Sigmoid colon (tissue), 7 donors: ENCODE data around the gene PTPN13. TPM values are rescaled to one million over a fixed set of nuclear protein-coding genes. Genes with fewer than 3 reads are reported as not detected.
"Not testable (repeated sequence)": the region's sequence is repeated elsewhere in the genome, so short reads cannot be mapped to it uniquely, and the experiment has no call there.

Experiments used
- DNase-seq: peaks from one replicate; pipeline ENCODE4 v3.0.0-alpha.2; 2019
- H3K27ac ChIP-seq, 4 donors: fragments of 200-600 bp; sonication (generic); one replicate each; pipeline ENCODE4 v1.5.1; 2016 to 2019; ENCODE audit warnings: mild to moderate bottlenecking in 1 of 4
- H3K27me3 ChIP-seq, 3 donors: fragments of 200-600 bp; sonication (generic); one replicate each; pipeline ENCODE4 v1.5.1; 2019; ENCODE audit warnings: mild to moderate bottlenecking in 1 of 3
- H3K36me3 ChIP-seq, 4 donors: fragments of 200-600 bp; sonication (generic); one replicate each; pipeline ENCODE4 v1.5.1; 2016 to 2019
- H3K4me1 ChIP-seq, 4 donors: fragments of 200-600 bp; sonication (generic); one replicate each; pipeline ENCODE4 v1.5.1; 2017 to 2019
- H3K4me3 ChIP-seq, 4 donors: fragments of 200-600 bp; sonication (generic); one replicate each; pipeline ENCODE4 v1.5.1; 2017 to 2019; ENCODE audit warnings: mild to moderate bottlenecking in 2 of 4, moderate library complexity in 1 of 4
- H3K9me3 ChIP-seq, 4 donors: fragments of 200-600 bp in 3 of 4; sonication (generic) in 3 of 4; one replicate each; pipeline versions ENCODE4 v1.5.1 to v1.6.1; 2013 to 2019
- CTCF ChIP-seq, 4 experiments: fragments of 450-650 bp in 3 of 4; fragments of 200-600 bp in 1 of 4; IDR thresholded peaks; one replicate each; pipeline ENCODE4 v1.5.1; 2016 to 2019; ENCODE audit warnings: antibody characterized with exemption in 4 of 4, mild to moderate bottlenecking in 3 of 4, moderate library complexity in 2 of 4
- EP300 ChIP-seq, 4 donors: sonication (generic); formaldehyde crosslinking; IDR thresholded peaks; one replicate each; pipeline ENCODE4 v1.6.1; 2017; ENCODE audit warnings: antibody characterized with exemption in 4 of 4
- POLR2A ChIP-seq, 2 donors: fragments of 450-650 bp; IDR thresholded peaks; one replicate each; pipeline ENCODE4 v1.6.1; 2016; ENCODE audit warnings: antibody characterized with exemption in 2 of 2, mild to moderate bottlenecking in 2 of 2, moderate library complexity in 2 of 2
- POLR2AphosphoS5 ChIP-seq, 4 donors: sonication (generic); formaldehyde crosslinking; IDR thresholded peaks; one replicate each; pipeline ENCODE4 v1.6.1; 2017; ENCODE audit warnings: antibody characterized with exemption in 4 of 4
- WGBS, 2 donors: extraction: QIAGEN DNeasy Blood & Tissue Kit; methylation state at CpG; one replicate each; pipeline ENCODE4 v1.1.7; 2013; 5-methylcytosine and 5-hydroxymethylcytosine counted together
- intact Hi-C: fragments of 100-400 bp; cut with DNase I; formaldehyde crosslinking; loops from one replicate; pipeline ENCODE4 v1.15.1; 2023
- polyA plus RNA-seq, 3 donors: library from polyadenylated mRNA; stranded (reverse); fragments of 200-250 nt; gene quantifications; one replicate each; pipeline ENCODE4 v1.2.3, GENCODE V29; 2013
- total RNA-seq, 4 donors: library from RNA; depleted of rRNA; stranded (reverse); fragments of >200 nt; gene quantifications; one replicate each; pipeline ENCODE4 v1.1.0, GENCODE V29; 2016
- donor health status: healthy with polysubstance abuse.
- donor health status: Bipolar disorder and iron deficiency.
- donor health status: healthy.

The PTPN13 gene
- total and polyA plus RNA-seq, 7 donors, result 0.60 to 16.1 (median 9.9) TPM

GRCh38 chr4:86717651-86718050, 123.5 kb downstream of the PTPN13 start:
- Histone ChIP-seq H3K27ac (no peak overlapping the region), H3K9me3 (no peaks in the 10 kb centered on the region)

GRCh38 chr4:86718152-86718551, 124.0 kb downstream of the PTPN13 start:
- intact Hi-C loops, result no loop called here
- TF ChIP-seq EP300 (IDR thresholded peaks at IDR 0.05), result no peak
- no peak for TF ChIP-seq POLR2AphosphoS5 (IDR thresholded peaks at IDR 0.05)
- no peak for TF ChIP-seq POLR2A (IDR thresholded peaks at IDR 0.05)
- TF ChIP-seq CTCF (IDR thresholded peaks at IDR 0.05), result no peak
- no peak overlapping the region for H3K4me3 ChIP-seq
- WGBS, 2 donors, result 75 to 95% methylated on average over 3 of the region's 3 CpGs
- no peaks in the 10 kb centered on the region for H3K4me1 ChIP-seq
- no peak overlapping the region for H3K27ac ChIP-seq
- no peak for DNase-seq
- H3K36me3 ChIP-seq, result peaks cover 0 to 13% (median 0%) of the 10 kb centered on the region in 4 donors
- no peaks in the 10 kb centered on the region for H3K27me3 ChIP-seq
- H3K9me3 ChIP-seq, result no peaks in the 10 kb centered on the region

More at GRCh38 chr4:86717651-86718050, 123.5 kb downstream of the PTPN13 start:
- Histone ChIP-seq H3K4me3 (no peak overlapping the region), H3K36me3 (peaks cover 0 to 9% (median 0%) of the 10 kb centered on the region in 4 donors), H3K4me1 (no peaks in the 10 kb centered on the region), H3K27me3 (no peaks in the 10 kb centered on the region)
- no peak for DNase-seq
- intact Hi-C loops, result no loop called here
- TF ChIP-seq EP300 (IDR thresholded peaks at IDR 0.05) (no peak), POLR2AphosphoS5 (IDR thresholded peaks at IDR 0.05) (no peak), POLR2A (IDR thresholded peaks at IDR 0.05) (no peak), CTCF (IDR thresholded peaks at IDR 0.05) (no peak)

GRCh38 chr4:86719149-86719548, 125.0 kb downstream of the PTPN13 start:
- DNase-seq, H3K27me3 ChIP-seq, H3K4me3 ChIP-seq, H3K4me1 ChIP-seq, intact Hi-C loops, H3K9me3 ChIP-seq, H3K27ac ChIP-seq: not testable (repeated sequence)
- 84 to 98% methylated on average over 3 of the region's 3 CpGs for WGBS, 2 donors
- peaks cover 0 to 16% (median 0%) of the 10 kb centered on the region in 4 donors for H3K36me3 ChIP-seq

- TF ChIP-seq EP300 (IDR thresholded peaks at IDR 0.05) (no peak), CTCF (IDR thresholded peaks at IDR 0.05) (no peak), POLR2AphosphoS5 (IDR thresholded peaks at IDR 0.05) (no peak), POLR2A (IDR thresholded peaks at IDR 0.05) (no peak)
- WGBS, 2 donors, result 67 to 84% methylated on average over 3 of the region's 3 CpGs
- Histone ChIP-seq H3K36me3 (peaks cover 0 to 19% (median 0%) of the 10 kb centered on the region in 4 donors), H3K4me1 (no peaks in the 10 kb centered on the region), H3K9me3 (no peaks in the 10 kb centered on the region), H3K27ac (no peak overlapping the region), H3K4me3 (no peak overlapping the region), H3K27me3 (no peaks in the 10 kb centered on the region)
- intact Hi-C loops, result loop anchor here (10.0 kb wide), 1 partner anchor 226 kb away; no protein-coding TSS in a partner anchor
- no peak for DNase-seq
Measured at GRCh38 chr4:86720508-86721068, 126.5 kb downstream of the PTPN13 start.

- Histone ChIP-seq H3K4me3 (no peak overlapping the region), H3K9me3 (no peaks in the 10 kb centered on the region), H3K4me1 (no peaks in the 10 kb centered on the region), H3K27ac (no peak overlapping the region), H3K27me3 (no peaks in the 10 kb centered on the region), H3K36me3 (peaks cover 0 to 19% (median 0%) of the 10 kb centered on the region in 4 donors)
- intact Hi-C loops, result loop anchor here (10.0 kb wide), 1 partner anchor 227 kb away; no protein-coding TSS in a partner anchor
- no peak for DNase-seq
- 37 to 42% methylated on average over 2 of the region's 2 CpGs for whole genome bisulfite sequencing, 2 donors
- TF ChIP-seq CTCF (IDR thresholded peaks at IDR 0.05) (no peak), EP300 (IDR thresholded peaks at IDR 0.05) (no peak), POLR2AphosphoS5 (IDR thresholded peaks at IDR 0.05) (no peak), POLR2A (IDR thresholded peaks at IDR 0.05) (no peak)
Measured at GRCh38 chr4:86721412-86721811, 127.3 kb downstream of the PTPN13 start.
